GM06990 (cell line): ENCODE results near the gene RGS17.

ENCODE experiments used
- DNase-seq: peaks from one replicate; pipeline ENCODE4 v3.0.0-alpha.2; 2011; ENCODE audit not compliant: insufficient read length; ENCODE audit errors: extremely low read depth
- H3K27me3 ChIP-seq: replicated peaks from 2 replicates; pipeline ENCODE4 v1.6.0; 2011; ENCODE audit warnings: low read length; ENCODE audit not compliant: control insufficient read depth, insufficient read depth
- H3K36me3 ChIP-seq: 2 replicates; pipeline ENCODE4 v1.5.1; 2011; ENCODE audit warnings: low read length; ENCODE audit not compliant: control insufficient read depth, insufficient read depth
- H3K4me3 ChIP-seq: replicated peaks from 2 replicates; pipeline ENCODE4 v1.5.1; 2011; ENCODE audit warnings: low read depth, mild to moderate bottlenecking, control low read depth, low read length
- TF ChIP-seq, protein P1 (sequence below): IDR thresholded peaks from 2 replicates; pipeline ENCODE4 v1.5.1; 2011; ENCODE audit warnings: low read length, control low read depth, mild to moderate bottlenecking, inconsistent platforms; ENCODE audit not compliant: insufficient read depth, poor library complexity, severe bottlenecking

The RGS17 gene

DNA sequence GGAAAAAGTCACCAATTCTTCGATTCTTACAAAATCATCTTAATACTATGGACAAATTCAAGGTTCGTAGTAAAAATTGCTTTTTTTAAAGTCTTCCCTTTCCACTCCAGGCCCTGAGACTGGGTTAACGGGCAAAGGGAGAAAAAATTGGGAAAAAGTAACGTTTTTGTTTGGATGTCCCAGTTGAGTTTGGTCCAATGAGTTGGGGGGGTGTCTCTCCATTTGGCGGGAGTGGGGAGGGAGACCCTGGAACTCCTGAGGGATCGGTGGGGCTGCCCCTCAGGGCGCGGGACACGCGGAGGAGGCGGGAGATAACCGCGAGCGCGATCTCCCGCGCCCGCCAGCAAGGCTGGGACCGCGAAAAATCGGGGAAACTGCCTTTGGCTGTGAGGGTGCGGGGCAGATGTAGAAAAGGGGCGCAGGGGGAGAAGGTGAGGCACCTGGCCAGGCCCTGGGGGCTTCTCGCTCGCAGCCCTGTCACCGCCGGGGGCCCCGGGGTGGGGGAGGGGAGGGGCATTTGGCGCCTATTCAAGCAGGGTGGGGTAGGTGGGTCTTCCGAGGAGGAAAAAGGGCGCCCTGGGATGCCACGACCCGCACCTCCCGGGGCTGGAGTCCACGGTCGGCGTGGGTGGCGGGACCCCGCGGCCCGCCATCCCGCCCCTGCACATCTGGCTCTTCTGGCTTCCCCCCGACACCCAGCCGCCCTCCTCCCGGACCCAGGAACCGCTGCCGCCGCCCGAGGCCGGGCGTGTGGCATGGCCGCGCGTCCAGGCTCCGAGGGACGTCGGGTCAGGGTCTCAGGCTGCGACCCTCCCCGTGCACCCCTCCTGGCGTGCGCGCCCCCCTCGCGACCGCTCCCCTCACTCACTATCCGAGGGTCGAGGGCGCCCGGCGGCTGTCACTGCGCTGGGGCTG lies 148.8 kb downstream of the RGS17 start:
- TF ChIP-seq, protein P1, sequence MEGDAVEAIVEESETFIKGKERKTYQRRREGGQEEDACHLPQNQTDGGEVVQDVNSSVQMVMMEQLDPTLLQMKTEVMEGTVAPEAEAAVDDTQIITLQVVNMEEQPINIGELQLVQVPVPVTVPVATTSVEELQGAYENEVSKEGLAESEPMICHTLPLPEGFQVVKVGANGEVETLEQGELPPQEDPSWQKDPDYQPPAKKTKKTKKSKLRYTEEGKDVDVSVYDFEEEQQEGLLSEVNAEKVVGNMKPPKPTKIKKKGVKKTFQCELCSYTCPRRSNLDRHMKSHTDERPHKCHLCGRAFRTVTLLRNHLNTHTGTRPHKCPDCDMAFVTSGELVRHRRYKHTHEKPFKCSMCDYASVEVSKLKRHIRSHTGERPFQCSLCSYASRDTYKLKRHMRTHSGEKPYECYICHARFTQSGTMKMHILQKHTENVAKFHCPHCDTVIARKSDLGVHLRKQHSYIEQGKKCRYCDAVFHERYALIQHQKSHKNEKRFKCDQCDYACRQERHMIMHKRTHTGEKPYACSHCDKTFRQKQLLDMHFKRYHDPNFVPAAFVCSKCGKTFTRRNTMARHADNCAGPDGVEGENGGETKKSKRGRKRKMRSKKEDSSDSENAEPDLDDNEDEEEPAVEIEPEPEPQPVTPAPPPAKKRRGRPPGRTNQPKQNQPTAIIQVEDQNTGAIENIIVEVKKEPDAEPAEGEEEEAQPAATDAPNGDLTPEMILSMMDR, result no peak
- peak overlapping the region; percentile 88 for H3K4me3 ChIP-seq
- DNase-seq, result no peak
- H3K36me3 ChIP-seq, result no peaks in the 10 kb centered on the region
- H3K27me3 ChIP-seq, result no peaks in the 10 kb centered on the region

DNA sequence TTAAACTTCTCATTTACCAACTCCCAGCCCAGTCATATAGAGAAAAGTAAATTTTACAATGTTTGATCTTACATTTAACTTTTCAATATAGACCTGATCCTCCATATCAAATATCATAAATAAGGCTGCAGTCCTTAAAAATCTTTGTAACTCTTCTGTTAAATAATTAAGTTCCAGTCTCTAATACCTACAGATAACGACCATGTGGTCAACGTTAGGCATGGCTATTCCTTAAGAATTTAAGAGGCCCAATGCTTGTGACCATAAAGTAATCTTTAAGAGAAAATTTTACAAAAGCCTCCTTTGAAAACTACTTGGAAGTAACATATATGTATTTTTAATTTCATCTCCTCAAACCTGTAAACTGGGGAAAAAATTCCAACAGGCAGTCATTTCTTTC lies 149.9 kb downstream of the RGS17 start:
- TF ChIP-seq, protein P1, result no peak
- Histone ChIP-seq H3K4me3 (peak overlapping the region; percentile 88), H3K27me3 (no peaks in the 10 kb centered on the region), H3K36me3 (peaks cover 2% of the 10 kb centered on the region; the same call in 1 of the 2 replicates)
- no peak for DNase-seq

DNA sequence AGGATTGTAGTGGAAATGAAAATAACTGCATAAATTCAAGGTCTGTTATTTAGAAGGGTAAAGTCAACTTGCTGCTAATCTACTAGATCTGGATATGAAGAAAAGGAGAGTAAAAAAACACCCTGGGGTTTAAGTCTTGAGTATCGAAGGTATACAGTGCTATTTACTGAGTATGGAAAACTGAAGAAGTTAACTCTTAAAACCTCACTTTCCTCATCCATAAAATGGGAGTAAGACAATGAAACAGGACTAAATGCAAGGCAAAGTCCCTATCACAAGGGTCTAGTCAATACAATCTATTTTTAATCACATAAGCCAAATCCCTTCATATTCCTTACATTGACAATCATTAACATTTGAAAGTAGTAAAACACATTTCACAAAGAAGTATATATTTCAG lies 150.4 kb downstream of the RGS17 start:
- Histone ChIP-seq H3K36me3 (peaks cover 2% of the 10 kb centered on the region; the same call in 1 of the 2 replicates), H3K4me3 (peak overlapping the region; percentile 88), H3K27me3 (no peaks in the 10 kb centered on the region)
- TF ChIP-seq, protein P1, result no peak
- no peak for DNase-seq

DNA sequence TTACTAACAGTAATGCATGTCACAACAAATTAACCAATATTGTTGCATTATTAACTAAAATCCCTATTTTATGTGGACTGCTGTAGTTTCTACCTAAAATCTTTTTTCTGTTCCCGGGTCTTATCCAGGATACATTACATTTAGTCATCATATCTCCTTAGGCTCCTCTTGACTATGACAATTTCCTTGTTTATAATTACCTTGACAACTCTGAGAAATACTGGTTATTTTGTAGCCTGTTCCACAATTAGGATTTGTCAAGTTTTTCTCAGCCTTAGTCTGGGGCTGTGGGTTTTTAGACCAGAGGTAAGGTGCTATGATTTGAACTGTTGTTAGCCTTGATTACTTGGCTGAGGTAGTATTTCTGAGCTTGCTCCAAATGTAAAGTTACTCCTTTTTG lies 152.0 kb downstream of the RGS17 start:
- peaks cover 2% of the 10 kb centered on the region for H3K36me3 ChIP-seq
- TF ChIP-seq, protein P1, result no peak
- no peaks in the 10 kb centered on the region for H3K27me3 ChIP-seq
- no peak overlapping the region for H3K4me3 ChIP-seq
- DNase-seq, result no peak

DNA sequence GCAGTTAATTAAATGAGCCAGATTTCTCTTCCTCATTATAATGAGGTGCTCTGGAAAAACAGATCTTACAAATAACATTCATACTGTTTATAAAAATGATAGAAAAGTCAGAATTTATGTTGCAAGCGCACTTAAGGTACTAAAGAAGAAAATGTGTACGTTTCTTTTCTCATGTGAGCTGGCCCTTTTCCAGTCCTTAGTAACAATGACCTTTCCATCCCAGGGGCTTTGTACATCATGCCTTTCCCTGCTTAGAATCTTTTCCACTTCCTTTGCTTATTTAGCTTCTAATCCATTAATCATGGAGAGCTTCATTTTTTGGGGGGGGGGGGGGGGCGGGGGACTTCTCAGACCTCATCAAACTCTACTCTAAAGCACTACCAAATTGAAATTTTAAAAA lies 153.0 kb downstream of the RGS17 start:
- TF ChIP-seq, protein P1, result no peak
- Histone ChIP-seq H3K36me3 (peaks cover 2% of the 10 kb centered on the region), H3K4me3 (no peak overlapping the region), H3K27me3 (no peaks in the 10 kb centered on the region)
- no peak for DNase-seq
